Nephron progenitor cell (in vitro differentiated cells): ENCODE data around the gene TMEM145.

ENCODE experiments used
- DNase-seq: peaks from one replicate; pipeline ENCODE4 v3.0.0; 2021
- H3K27ac Mint-ChIP-seq: 2 replicates; pipeline ENCODE4 v1.8.0; 2021; ENCODE audit warnings: mild to moderate bottlenecking, moderate library complexity, mixed read lengths
- H3K27me3 Mint-ChIP-seq: 2 replicates; pipeline ENCODE4 v1.8.0; 2021; ENCODE audit warnings: mild to moderate bottlenecking, low read depth, mixed read lengths; ENCODE audit not compliant: poor library complexity
- H3K36me3 Mint-ChIP-seq: 2 replicates; pipeline ENCODE4 v1.8.0; 2021; ENCODE audit warnings: low read depth, mixed read lengths
- H3K4me1 Mint-ChIP-seq: 2 replicates; pipeline ENCODE4 v1.8.0; 2021; ENCODE audit warnings: mixed read lengths
- H3K4me3 Mint-ChIP-seq: 2 replicates; pipeline ENCODE4 v1.8.0; 2021; ENCODE audit warnings: mild to moderate bottlenecking, moderate library complexity, mixed read lengths
- H3K9me3 Mint-ChIP-seq: 2 replicates; pipeline ENCODE4 v1.8.0; 2021; ENCODE audit warnings: mild to moderate bottlenecking, moderate library complexity, mixed read lengths
- TF ChIP-seq, protein P1 (sequence below): fragments of 200-600 bp; sonication (generic); IDR thresholded peaks from 2 replicates; pipeline ENCODE4 v1.5.0; 2021; ENCODE audit warnings: antibody characterized with exemption

The TMEM145 gene

DNA sequence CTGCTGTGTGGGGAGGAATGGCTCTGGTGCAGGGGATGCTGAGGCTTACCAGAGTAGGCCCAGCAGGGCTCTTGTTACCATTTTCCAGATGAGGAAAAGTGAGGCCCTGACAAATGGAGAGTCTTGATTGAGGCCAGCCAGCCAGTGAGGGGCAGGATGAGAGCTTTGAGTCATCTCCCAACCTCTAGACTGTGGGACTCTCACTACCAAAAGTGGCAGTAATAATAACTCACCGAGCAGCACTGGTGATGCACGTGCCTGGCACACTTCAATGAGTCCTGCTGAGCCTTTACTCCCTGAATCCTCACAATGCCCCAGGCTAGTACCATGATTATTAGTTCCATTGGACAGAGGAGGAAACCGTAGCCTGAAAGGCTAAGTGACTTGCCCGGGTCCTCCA, 36.3 kb upstream of the TMEM145 start:
- Mint-ChIP-seq H3K27me3 (no peaks in the 10 kb centered on the region), H3K4me1 (peaks cover 31% of the 10 kb centered on the region), H3K4me3 (no peak overlapping the region), H3K9me3 (no peaks in the 10 kb centered on the region), H3K36me3 (peaks cover 14% of the 10 kb centered on the region), H3K27ac (no peak overlapping the region)
- no peak for DNase-seq
- TF ChIP-seq, protein P1, sequence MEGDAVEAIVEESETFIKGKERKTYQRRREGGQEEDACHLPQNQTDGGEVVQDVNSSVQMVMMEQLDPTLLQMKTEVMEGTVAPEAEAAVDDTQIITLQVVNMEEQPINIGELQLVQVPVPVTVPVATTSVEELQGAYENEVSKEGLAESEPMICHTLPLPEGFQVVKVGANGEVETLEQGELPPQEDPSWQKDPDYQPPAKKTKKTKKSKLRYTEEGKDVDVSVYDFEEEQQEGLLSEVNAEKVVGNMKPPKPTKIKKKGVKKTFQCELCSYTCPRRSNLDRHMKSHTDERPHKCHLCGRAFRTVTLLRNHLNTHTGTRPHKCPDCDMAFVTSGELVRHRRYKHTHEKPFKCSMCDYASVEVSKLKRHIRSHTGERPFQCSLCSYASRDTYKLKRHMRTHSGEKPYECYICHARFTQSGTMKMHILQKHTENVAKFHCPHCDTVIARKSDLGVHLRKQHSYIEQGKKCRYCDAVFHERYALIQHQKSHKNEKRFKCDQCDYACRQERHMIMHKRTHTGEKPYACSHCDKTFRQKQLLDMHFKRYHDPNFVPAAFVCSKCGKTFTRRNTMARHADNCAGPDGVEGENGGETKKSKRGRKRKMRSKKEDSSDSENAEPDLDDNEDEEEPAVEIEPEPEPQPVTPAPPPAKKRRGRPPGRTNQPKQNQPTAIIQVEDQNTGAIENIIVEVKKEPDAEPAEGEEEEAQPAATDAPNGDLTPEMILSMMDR: no peak

GRCh38 chr19:42277821-42278451, 35.2 kb upstream of the TMEM145 start:
- Mint-ChIP-seq H3K27ac (peak overlapping the region; percentile 83), H3K36me3 (peaks cover 14% of the 10 kb centered on the region), H3K9me3 (no peaks in the 10 kb centered on the region), H3K4me3 (no peak overlapping the region), H3K27me3 (no peaks in the 10 kb centered on the region), H3K4me1 (peaks cover 31% of the 10 kb centered on the region)
- no peak for DNase-seq
- TF ChIP-seq, protein P1: no peak

- peak overlapping the region; percentile 93 for H3K4me3 Mint-ChIP-seq
- H3K9me3 Mint-ChIP-seq: no peaks in the 10 kb centered on the region
- H3K27me3 Mint-ChIP-seq: no peaks in the 10 kb centered on the region
- H3K27ac Mint-ChIP-seq: peak overlapping the region; percentile 84
- H3K36me3 Mint-ChIP-seq: peaks cover 14% of the 10 kb centered on the region
- H3K4me1 Mint-ChIP-seq: peaks cover 31% of the 10 kb centered on the region
- no peak for DNase-seq
- TF ChIP-seq, protein P1: no peak
Observed at GRCh38 chr19:42278452-42279154, 34.5 kb upstream of the TMEM145 start.

GRCh38 chr19:42279155-42279901, 33.8 kb upstream of the TMEM145 start:
- H3K4me3 Mint-ChIP-seq: peak overlapping the region; percentile 93
- H3K27ac Mint-ChIP-seq: peak overlapping the region; percentile 84
- H3K9me3 Mint-ChIP-seq: no peaks in the 10 kb centered on the region
- no peak for DNase-seq
- H3K36me3 Mint-ChIP-seq: peaks cover 14% of the 10 kb centered on the region
- H3K27me3 Mint-ChIP-seq: no peaks in the 10 kb centered on the region
- H3K4me1 Mint-ChIP-seq: peaks cover 31% of the 10 kb centered on the region
- TF ChIP-seq, protein P1: no peak

- TF ChIP-seq, protein P1: peak; percentile 95
- no peaks in the 10 kb centered on the region for H3K9me3 Mint-ChIP-seq
- H3K4me3 Mint-ChIP-seq: peak overlapping the region; percentile 93
- peak overlapping the region; percentile 84 for H3K27ac Mint-ChIP-seq
- DNase-seq: peak; percentile 91
- peaks cover 37% of the 10 kb centered on the region for H3K4me1 Mint-ChIP-seq
- no peaks in the 10 kb centered on the region for H3K27me3 Mint-ChIP-seq
- H3K36me3 Mint-ChIP-seq: peaks cover 6% of the 10 kb centered on the region
Observed at GRCh38 chr19:42279902-42280814, 33.0 kb upstream of the TMEM145 start.
